HUDEP-2 (cell line): ENCODE results near the gene UTP20.
"Not testable (repeated sequence)": the region's sequence is repeated elsewhere in the genome, so short reads cannot be mapped to it uniquely, and the experiment has no call there.

ENCODE experiments used
- DNase-seq, 76 experiments: peaks; one replicate each; lab custom pipeline; 2025; ENCODE audit not compliant: unreplicated experiment in 76 of 76; lab: John Stamatoyannopoulos, UW

UTP20 gene

GRCh38 chr12:101325590-101325989 is 45.7 kb downstream of the UTP20 start:
- DNase-seq: no peak

GRCh38 chr12:101327051-101327450 is 47.1 kb downstream of the UTP20 start:
- no peak for DNase-seq

GRCh38 chr12:101327546-101327945 is 47.6 kb downstream of the UTP20 start:
- no peak for DNase-seq

GRCh38 chr12:101328917-101329316 is 49.0 kb downstream of the UTP20 start:
- no peak for DNase-seq

GRCh38 chr12:101330631-101331030 is 50.7 kb downstream of the UTP20 start:
- no peak for DNase-seq

- no peak for DNase-seq
Measured at GRCh38 chr12:101336437-101336836, 56.5 kb downstream of the UTP20 start.

- DNase-seq: no peak
Measured at GRCh38 chr12:101338087-101338486, 58.2 kb downstream of the UTP20 start.

GRCh38 chr12:101343893-101344292 is 64.0 kb downstream of the UTP20 start:
- DNase-seq: no peak

GRCh38 chr12:101351682-101352081 is 71.8 kb downstream of the UTP20 start:
- DNase-seq: no peak

GRCh38 chr12:101356794-101357193 is 76.9 kb downstream of the UTP20 start:
- DNase-seq: no peak

GRCh38 chr12:101361455-101361854 is 81.5 kb downstream of the UTP20 start:
- no peak for DNase-seq

GRCh38 chr12:101368016-101368415 is 88.1 kb downstream of the UTP20 start:
- no peak for DNase-seq

- no peak for DNase-seq
Measured at GRCh38 chr12:101372431-101372830, 92.5 kb downstream of the UTP20 start.

- DNase-seq: no peak
Measured at GRCh38 chr12:101375573-101375972, 95.7 kb downstream of the UTP20 start.

- DNase-seq: no peak
Measured at GRCh38 chr12:101379149-101379548, 99.2 kb downstream of the UTP20 start.

GRCh38 chr12:101391181-101391580 is 111.3 kb downstream of the UTP20 start:
- not testable (repeated sequence) for DNase-seq

GRCh38 chr12:101407049-101407435 is 127.1 kb downstream of the UTP20 start:
- peak in 7 of 76 experiments; percentile 14 to 47 (median 30) for DNase-seq

- DNase-seq: peak in 75 of 76 experiments; percentile 8 to 90 (median 74)
Measured at GRCh38 chr12:101407436-101408345, 127.8 kb downstream of the UTP20 start, which contains the start of gene ARL1. Gene ARL1, minus strand, starts transcription at chr12:101407772. Its CDS starts 127 bp downstream, at chr12:101407645.

- DNase-seq: not testable (repeated sequence)
Measured at GRCh38 chr12:101410169-101410568, 130.3 kb downstream of the UTP20 start.

GRCh38 chr12:101414533-101415119 is 134.7 kb downstream of the UTP20 start:
- peak in 29 of 76 experiments; percentile 1 to 51 (median 23) for DNase-seq

- DNase-seq: no peak
Measured at GRCh38 chr12:101415228-101415627, 135.3 kb downstream of the UTP20 start.

- not testable (repeated sequence) for DNase-seq
Measured at GRCh38 chr12:101422066-101422465, 142.2 kb downstream of the UTP20 start.
